ENCODE results near the gene SAP30BP.
"Not testable (repeated sequence)": the region's sequence is repeated elsewhere in the genome, so short reads cannot be mapped to it uniquely, and the experiment has no call there.

Gene SAP30BP

GRCh38 chr17:75634376-75634740 lies 32.8 kb upstream of the SAP30BP start:
- DNase-seq = no peak

GRCh38 chr17:75634754-75635609 lies 32.2 kb upstream of the SAP30BP start:
- no peak for DNase-seq

GRCh38 chr17:75635610-75636202 lies 31.4 kb upstream of the SAP30BP start:
- DNase-seq = no peak

GRCh38 chr17:75636381-75637142 lies 30.6 kb upstream of the SAP30BP start:
- DNase-seq = no peak

GRCh38 chr17:75637143-75637538 lies 30.0 kb upstream of the SAP30BP start:
- no peak for DNase-seq

GRCh38 chr17:75637551-75637950 lies 29.6 kb upstream of the SAP30BP start:
- DNase-seq = no peak

- not testable (repeated sequence) for DNase-seq
These were observed 29.1 kb upstream of the SAP30BP start for GRCh38 chr17:75638039-75638438.

GRCh38 chr17:75638893-75639292 lies 28.2 kb upstream of the SAP30BP start:
- no peak for DNase-seq

GRCh38 chr17:75639327-75639726 lies 27.8 kb upstream of the SAP30BP start:
- no peak for DNase-seq

- DNase-seq = no peak
These were observed 27.2 kb upstream of the SAP30BP start for GRCh38 chr17:75639771-75640555.

- DNase-seq = no peak
These were observed 26.5 kb upstream of the SAP30BP start for GRCh38 chr17:75640556-75641119.

GRCh38 chr17:75641343-75641742 lies 25.8 kb upstream of the SAP30BP start:
- no peak for DNase-seq

- DNase-seq = no peak
These were observed 24.9 kb upstream of the SAP30BP start for GRCh38 chr17:75642182-75642783.

GRCh38 chr17:75642784-75643642 lies 24.1 kb upstream of the SAP30BP start:
- no peak for DNase-seq

- DNase-seq = no peak
These were observed 23.5 kb upstream of the SAP30BP start for GRCh38 chr17:75643643-75644017.

- DNase-seq = no peak
These were observed 21.6 kb upstream of the SAP30BP start for GRCh38 chr17:75645501-75645888.

GRCh38 chr17:75645889-75646637 lies 21.1 kb upstream of the SAP30BP start:
- no peak for DNase-seq

- DNase-seq = no peak
These were observed 20.5 kb upstream of the SAP30BP start for GRCh38 chr17:75646638-75646992.

- DNase-seq = no peak
These were observed 20.1 kb upstream of the SAP30BP start for GRCh38 chr17:75647061-75647460.

- no peak for DNase-seq
These were observed 19.2 kb upstream of the SAP30BP start for GRCh38 chr17:75647921-75648320.

- DNase-seq = no peak
These were observed 17.5 kb upstream of the SAP30BP start for GRCh38 chr17:75649687-75650086.
